ENCODE data around the gene DNAH9. TPM values are rescaled to one million over a fixed set of nuclear protein-coding genes. Genes with fewer than 3 reads are reported as not detected.

Gene DNAH9
- total RNA-seq, 1 experiment from 2014 or later: 0.22 TPM

DNA sequence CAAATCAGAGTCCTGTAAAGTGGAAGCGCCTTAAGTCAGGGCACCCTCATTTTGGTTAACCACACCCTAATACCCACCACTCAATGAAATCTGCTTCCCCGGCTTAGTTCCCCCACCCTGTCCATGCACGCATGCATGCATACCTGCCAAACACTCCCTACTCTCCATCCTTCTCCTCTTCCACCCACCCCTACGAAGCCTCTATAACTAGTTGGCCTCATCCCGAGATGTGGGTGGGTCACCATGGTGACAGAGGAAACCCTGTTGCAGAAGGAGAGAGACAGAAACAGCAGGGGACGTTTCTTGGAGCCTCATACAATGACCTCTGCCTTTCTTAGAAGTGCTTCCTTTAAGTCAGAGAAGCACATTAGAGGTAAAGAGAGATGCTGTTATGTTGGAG is 46.8 kb upstream of the DNAH9 start:
- no peak overlapping the region for H3K18ac ChIP-seq (ENCODE audit: insufficient read length, low read depth, low read length)
- H3K27ac ChIP-seq (ENCODE audit: insufficient read length, low read depth, low read length): no peak overlapping the region
- no peaks in the 10 kb centered on the region; the same call in 1 of the 2 replicates for H3K4me1 ChIP-seq (ENCODE audit: insufficient read depth, low read length)
- H4K91ac ChIP-seq (ENCODE audit: insufficient read length, low read depth, low read length): no peak overlapping the region
- H2AFZ ChIP-seq (ENCODE audit: low read length): no peak overlapping the region
- no peak overlapping the region for H2BK15ac ChIP-seq (ENCODE audit: low read depth, low read length)
- H3K56ac ChIP-seq (ENCODE audit: insufficient read length, low read depth, low read length): no peak overlapping the region
- TF ChIP-seq, protein P1, sequence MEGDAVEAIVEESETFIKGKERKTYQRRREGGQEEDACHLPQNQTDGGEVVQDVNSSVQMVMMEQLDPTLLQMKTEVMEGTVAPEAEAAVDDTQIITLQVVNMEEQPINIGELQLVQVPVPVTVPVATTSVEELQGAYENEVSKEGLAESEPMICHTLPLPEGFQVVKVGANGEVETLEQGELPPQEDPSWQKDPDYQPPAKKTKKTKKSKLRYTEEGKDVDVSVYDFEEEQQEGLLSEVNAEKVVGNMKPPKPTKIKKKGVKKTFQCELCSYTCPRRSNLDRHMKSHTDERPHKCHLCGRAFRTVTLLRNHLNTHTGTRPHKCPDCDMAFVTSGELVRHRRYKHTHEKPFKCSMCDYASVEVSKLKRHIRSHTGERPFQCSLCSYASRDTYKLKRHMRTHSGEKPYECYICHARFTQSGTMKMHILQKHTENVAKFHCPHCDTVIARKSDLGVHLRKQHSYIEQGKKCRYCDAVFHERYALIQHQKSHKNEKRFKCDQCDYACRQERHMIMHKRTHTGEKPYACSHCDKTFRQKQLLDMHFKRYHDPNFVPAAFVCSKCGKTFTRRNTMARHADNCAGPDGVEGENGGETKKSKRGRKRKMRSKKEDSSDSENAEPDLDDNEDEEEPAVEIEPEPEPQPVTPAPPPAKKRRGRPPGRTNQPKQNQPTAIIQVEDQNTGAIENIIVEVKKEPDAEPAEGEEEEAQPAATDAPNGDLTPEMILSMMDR (conservative IDR thresholded peaks at IDR 0.05): no peak
- no peaks in the 10 kb centered on the region; a peak in 1 of 5 replicates for H3K9me3 Mint-ChIP-seq
- H3K4ac ChIP-seq (ENCODE audit: low read depth, low read length): no peak overlapping the region
- no peak overlapping the region for H3K14ac ChIP-seq (ENCODE audit: insufficient read depth, low read length)
- H2AK5ac ChIP-seq (ENCODE audit: insufficient read length, low read length): no peak overlapping the region
- no peaks in the 10 kb centered on the region for H3K27me3 ChIP-seq (ENCODE audit: insufficient read depth, low read length)
- no peaks in the 10 kb centered on the region for H3K79me1 ChIP-seq (ENCODE audit: insufficient read depth, low read depth, low read length, poor library complexity, severe bottlenecking)
- no CpG with 5 or more reads among the region's 6 CpGs for WGBS (ENCODE audit: extremely low coverage, insufficient read length, low lambda C conversion rate)
- no peak overlapping the region for H2BK120ac ChIP-seq (ENCODE audit: low read depth, low read length, poor library complexity, severe bottlenecking)
- H3K36me3 Mint-ChIP-seq (ENCODE audit: insufficient read depth in 1 of 3, low read depth in 3 of 3): no peaks in the 10 kb centered on the region
- no peak overlapping the region for H3T11ph ChIP-seq (ENCODE audit: low read length)
- H4K20me1 ChIP-seq (ENCODE audit: control insufficient read depth, insufficient read depth, insufficient read length): no peaks in the 10 kb centered on the region
- H4K5ac ChIP-seq (ENCODE audit: insufficient read length, low read depth, low read length): no peak overlapping the region
- peaks cover 4 to 5% of the 10 kb centered on the region in 2 experiments; a peak in 2 of 4 replicates for H3K4me1 Mint-ChIP-seq
- H3K9ac ChIP-seq (ENCODE audit: extremely low read depth, insufficient read length, low read length): no peak overlapping the region
- H2BK20ac ChIP-seq (ENCODE audit: low read depth, low read length, poor library complexity, severe bottlenecking): no peak overlapping the region
- no peak overlapping the region for H4K8ac ChIP-seq (replicated peaks; ENCODE audit: insufficient read length, low read depth, low read length)
- peaks cover 4% of the 10 kb centered on the region for H3K27me3 Mint-ChIP-seq (ENCODE audit: low read depth)
- H3K9me3 ChIP-seq (ENCODE audit: control insufficient read depth, low read depth, low read length): no peaks in the 10 kb centered on the region
- H3K79me2 ChIP-seq (ENCODE audit: insufficient read depth, low read length): no peaks in the 10 kb centered on the region
- H3K4me3 Mint-ChIP-seq: no peak overlapping the region
- no peak overlapping the region for H2BK5ac ChIP-seq (ENCODE audit: insufficient read length, low read length)
- no peak overlapping the region for H3K4me2 ChIP-seq (ENCODE audit: insufficient read depth, insufficient read length, low read length)
- H3K27ac Mint-ChIP-seq: no peak overlapping the region
- H2BK12ac ChIP-seq (ENCODE audit: insufficient read length, low read depth, low read length): no peak overlapping the region
- no peak for DNase-seq
- no peak overlapping the region for H3K23ac ChIP-seq (ENCODE audit: insufficient read length, low read depth, low read length)
- no peaks in the 10 kb centered on the region for H3K23me2 ChIP-seq (ENCODE audit: insufficient read length, low read depth, low read length, poor library complexity, severe bottlenecking)
